Lung (tissue), 12 donors: Measurements from ENCODE around the gene GJD3. TPM values are rescaled to one million over a fixed set of nuclear protein-coding genes. Genes with fewer than 3 reads are reported as not detected.

Source experiments
- ATAC-seq: fragments of 200-7000 bp; cut with Tn5 transposase; one replicate; pipeline ENCODE4 v1.9.1; 2020; ENCODE audit warnings: moderate number of reproducible peaks; ENCODE audit not compliant: insufficient read depth, low FRiP score
- DNase-seq, 3 donors: peaks; one replicate each; pipeline ENCODE4 v3.0.0-alpha.2; 2013 to 2017
- H3K27ac ChIP-seq, 2 donors: one replicate each; pipeline ENCODE4 v1.5.1; 2013; ENCODE audit warnings: mild to moderate bottlenecking in 2 of 2, moderate library complexity in 2 of 2, control low read depth in 1 of 2, inconsistent platforms in 1 of 2, low read depth in 1 of 2, low read length in 1 of 2
- H3K27me3 ChIP-seq, 3 donors: one replicate each; pipeline ENCODE4 v1.5.1; 2013; ENCODE audit warnings: low read length in 2 of 3; ENCODE audit not compliant: control insufficient read depth in 3 of 3, insufficient read depth in 3 of 3
- H3K36me3 ChIP-seq, 4 donors: one replicate each; pipeline ENCODE4 v1.5.1; 2013; ENCODE audit warnings: low read length in 4 of 4, mild to moderate bottlenecking in 1 of 4, moderate library complexity in 1 of 4; ENCODE audit not compliant: control insufficient read depth in 4 of 4, insufficient read depth in 4 of 4
- H3K4me1 ChIP-seq, 5 donors: one replicate each; pipeline ENCODE4 v1.5.1; 2013; ENCODE audit warnings: low read length in 5 of 5, mild to moderate bottlenecking in 2 of 5, moderate library complexity in 1 of 5; ENCODE audit not compliant: control insufficient read depth in 5 of 5, insufficient read depth in 5 of 5
- H3K4me3 ChIP-seq: one replicate; pipeline ENCODE4 v1.5.1; 2013; ENCODE audit warnings: mild to moderate bottlenecking, control low read depth, moderate library complexity
- H3K9ac ChIP-seq, 2 donors: one replicate each; pipeline ENCODE4 v1.5.1; 2013; ENCODE audit warnings: low read length in 2 of 2, control low read depth in 1 of 2; ENCODE audit not compliant: insufficient read depth in 1 of 2
- H3K9me3 ChIP-seq, 4 donors: one replicate each; pipeline ENCODE4 v1.5.1; 2013; ENCODE audit warnings: low read length in 3 of 4, mild to moderate bottlenecking in 1 of 4, moderate library complexity in 1 of 4; ENCODE audit not compliant: control insufficient read depth in 4 of 4, insufficient read depth in 3 of 4
- WGBS, 2 donors: extraction: QIAGEN DNeasy Blood & Tissue Kit; methylation state at CpG; one replicate each; pipeline ENCODE4 v1.1.7; 2013; 5-methylcytosine and 5-hydroxymethylcytosine counted together
- polyA plus RNA-seq, 2 donors: library from polyadenylated mRNA; stranded (reverse); fragments of 200-250 nt; gene quantifications; one replicate each; pipeline ENCODE4 v1.2.1, GENCODE V29; 2013
- total RNA-seq, 2 donors: library from RNA; depleted of rRNA in 1 of 2; stranded (reverse); fragments of >200 nt in 1 of 2; gene quantifications; one replicate each; pipeline ENCODE4 v1.2.1, GENCODE V29; 2014 to 2021
- TF ChIP-seq, protein P1 (sequence below): IDR thresholded peaks from 2 replicates; pipeline ENCODE4 v1.5.1; 2012; ENCODE audit warnings: mild to moderate bottlenecking; ENCODE audit errors: control extremely low read depth, extremely low read depth
- donor health status: control.
- donor health status: control.
- donor health status: Bipolar disorder and iron deficiency.
- donor health status: healthy.
- donor health status: DM: yes; HTN: yes; CAD: no.

Gene GJD3
- total and polyA plus RNA-seq, 4 donors = 0.53 to 3.6 (median 1.4) TPM; not detected in 1

GRCh38 chr17:40363111-40363827 lies 1.3 kb downstream of the GJD3 start:
- Histone ChIP-seq H3K36me3 (no peaks in the 10 kb centered on the region), H3K27ac (peak overlapping the region in 1 of 2 donors; percentile 21), H3K9ac (no peak overlapping the region), H3K27me3 (peaks cover 0 to 29% (median 18%) of the 10 kb centered on the region in 3 donors), H3K4me3 (peak overlapping the region; percentile 55), H3K9me3 (peaks cover 0 to 1% (median 0%) of the 10 kb centered on the region in 4 donors), H3K4me1 (peaks cover 0 to 13% (median 0%) of the 10 kb centered on the region in 5 donors)
- 2 to 6% methylated on average over 76 to 91 of the region's 91 CpGs for WGBS, 2 donors
- ATAC-seq (no peak), DNase-seq (peak in 1 of 3 donors; percentile 36)
- TF ChIP-seq, protein P1, sequence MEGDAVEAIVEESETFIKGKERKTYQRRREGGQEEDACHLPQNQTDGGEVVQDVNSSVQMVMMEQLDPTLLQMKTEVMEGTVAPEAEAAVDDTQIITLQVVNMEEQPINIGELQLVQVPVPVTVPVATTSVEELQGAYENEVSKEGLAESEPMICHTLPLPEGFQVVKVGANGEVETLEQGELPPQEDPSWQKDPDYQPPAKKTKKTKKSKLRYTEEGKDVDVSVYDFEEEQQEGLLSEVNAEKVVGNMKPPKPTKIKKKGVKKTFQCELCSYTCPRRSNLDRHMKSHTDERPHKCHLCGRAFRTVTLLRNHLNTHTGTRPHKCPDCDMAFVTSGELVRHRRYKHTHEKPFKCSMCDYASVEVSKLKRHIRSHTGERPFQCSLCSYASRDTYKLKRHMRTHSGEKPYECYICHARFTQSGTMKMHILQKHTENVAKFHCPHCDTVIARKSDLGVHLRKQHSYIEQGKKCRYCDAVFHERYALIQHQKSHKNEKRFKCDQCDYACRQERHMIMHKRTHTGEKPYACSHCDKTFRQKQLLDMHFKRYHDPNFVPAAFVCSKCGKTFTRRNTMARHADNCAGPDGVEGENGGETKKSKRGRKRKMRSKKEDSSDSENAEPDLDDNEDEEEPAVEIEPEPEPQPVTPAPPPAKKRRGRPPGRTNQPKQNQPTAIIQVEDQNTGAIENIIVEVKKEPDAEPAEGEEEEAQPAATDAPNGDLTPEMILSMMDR = no peak

- Histone ChIP-seq H3K9me3 (peaks cover 0 to 1% (median 0%) of the 10 kb centered on the region in 4 donors), H3K27ac (peak overlapping the region in 1 of 2 donors; percentile 21), H3K9ac (no peak overlapping the region), H3K4me1 (peaks cover 0 to 13% (median 0%) of the 10 kb centered on the region in 5 donors), H3K27me3 (peaks cover 0 to 29% (median 18%) of the 10 kb centered on the region in 3 donors), H3K4me3 (peak overlapping the region; percentile 55), H3K36me3 (no peaks in the 10 kb centered on the region)
- TF ChIP-seq, protein P1 = peak; percentile 36
- peak in 2 of 3 donors; percentile 46 to 77 for DNase-seq
- peak; percentile 66 for ATAC-seq
- WGBS, 2 donors = 1% methylated on average over 40 to 58 of the region's 58 CpGs
These were observed 1.8 kb downstream of the GJD3 start for GRCh38 chr17:40362696-40363110.

- ATAC-seq = no peak
- no peak overlapping the region for H3K9ac ChIP-seq
- no peak for DNase-seq
- no peak overlapping the region for H3K27ac ChIP-seq
- TF ChIP-seq, protein P1 = no peak
- H3K27me3 ChIP-seq = peaks cover 0 to 29% (median 18%) of the 10 kb centered on the region in 3 donors
- peaks cover 0 to under 1% (median 0%) of the 10 kb centered on the region in 4 donors for H3K36me3 ChIP-seq
- H3K9me3 ChIP-seq = peaks cover 0 to 1% (median 0%) of the 10 kb centered on the region in 4 donors
- no peak overlapping the region for H3K4me3 ChIP-seq
- peaks cover 0 to 13% (median 0%) of the 10 kb centered on the region in 5 donors for H3K4me1 ChIP-seq
- 70 to 71% methylated on average over 23 to 24 of the region's 24 CpGs for WGBS, 2 donors
These were observed 2.4 kb downstream of the GJD3 start for GRCh38 chr17:40361925-40362695.
